ENCODE measurements around the gene APBB2. TPM values are rescaled to one million over a fixed set of nuclear protein-coding genes. Genes with fewer than 3 reads are reported as not detected.

Gene APBB2
- total RNA-seq, 4 donors from 2014 or later, result 12.2 to 29.2 (median 20.1) TPM

DNA sequence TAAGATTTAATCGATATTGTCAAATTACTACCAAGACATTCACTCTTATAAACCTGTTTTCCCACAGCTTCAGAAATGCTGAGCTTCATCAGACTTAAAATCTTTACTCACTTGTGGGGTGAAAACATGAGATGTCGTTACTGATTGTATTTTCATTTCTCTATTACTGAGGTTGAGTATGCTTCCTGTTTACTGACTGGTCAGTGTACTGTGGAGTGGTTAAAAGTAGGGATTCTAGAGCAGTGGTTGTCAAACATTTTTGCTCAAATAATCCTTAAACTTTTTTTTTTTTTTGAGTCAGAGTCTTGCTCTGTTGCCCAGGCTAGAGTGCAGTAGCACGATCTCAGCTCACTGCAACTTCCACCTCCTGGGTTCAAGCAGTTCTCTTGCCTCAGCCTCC, 414.3 kb downstream of the APBB2 start:
- TF ChIP-seq POLR2A (IDR thresholded peaks at IDR 0.05) (no peak), CTCF (IDR thresholded peaks at IDR 0.05) (no peak)
- H3K27ac ChIP-seq, result no peak overlapping the region
- no peaks in the 10 kb centered on the region for H3K36me3 ChIP-seq
- DNase-seq, result no peak
- no peak overlapping the region for H3K4me3 ChIP-seq
- intact Hi-C loops (cut with DNase I), result no loop called here
- H3K27me3 ChIP-seq, result no peaks in the 10 kb centered on the region
- H3K4me1 ChIP-seq, result no peaks in the 10 kb centered on the region
- no peaks in the 10 kb centered on the region for H3K9me3 ChIP-seq
- WGBS, 2 donors, result 73 to 81% methylated on average over 3 of the region's 3 CpGs

- no peaks in the 10 kb centered on the region for H3K4me1 ChIP-seq
- no peak overlapping the region for H3K27ac ChIP-seq
- no peak overlapping the region for H3K4me3 ChIP-seq
- H3K9me3 ChIP-seq, result no peaks in the 10 kb centered on the region
- no peak for DNase-seq
- no peaks in the 10 kb centered on the region for H3K27me3 ChIP-seq
- 93 to 96% methylated on average over 3 of the region's 3 CpGs for WGBS, 2 donors
- no peaks in the 10 kb centered on the region for H3K36me3 ChIP-seq
- no peak for TF ChIP-seq POLR2A (IDR thresholded peaks at IDR 0.05)
- TF ChIP-seq CTCF (IDR thresholded peaks at IDR 0.05), result no peak
- intact Hi-C loops (cut with DNase I), result no loop called here
These were observed 424.6 kb downstream of the APBB2 start for GRCh38 chr4:40789771-40790170.

GRCh38 chr4:40789031-40789430, 425.3 kb downstream of the APBB2 start:
- intact Hi-C loops (cut with DNase I), result no loop called here
- Histone ChIP-seq H3K4me1 (no peaks in the 10 kb centered on the region), H3K27ac (peak overlapping the region in 1 of 4 donors; percentile 4), H3K27me3 (no peaks in the 10 kb centered on the region), H3K4me3 (no peak overlapping the region), H3K9me3 (no peaks in the 10 kb centered on the region), H3K36me3 (no peaks in the 10 kb centered on the region)
- no peak for DNase-seq
- TF ChIP-seq POLR2A (IDR thresholded peaks at IDR 0.05), result no peak
- no peak for TF ChIP-seq CTCF (IDR thresholded peaks at IDR 0.05)
- WGBS, 2 donors, result 48 to 82% methylated on average over 1 of the region's 1 CpG

DNA sequence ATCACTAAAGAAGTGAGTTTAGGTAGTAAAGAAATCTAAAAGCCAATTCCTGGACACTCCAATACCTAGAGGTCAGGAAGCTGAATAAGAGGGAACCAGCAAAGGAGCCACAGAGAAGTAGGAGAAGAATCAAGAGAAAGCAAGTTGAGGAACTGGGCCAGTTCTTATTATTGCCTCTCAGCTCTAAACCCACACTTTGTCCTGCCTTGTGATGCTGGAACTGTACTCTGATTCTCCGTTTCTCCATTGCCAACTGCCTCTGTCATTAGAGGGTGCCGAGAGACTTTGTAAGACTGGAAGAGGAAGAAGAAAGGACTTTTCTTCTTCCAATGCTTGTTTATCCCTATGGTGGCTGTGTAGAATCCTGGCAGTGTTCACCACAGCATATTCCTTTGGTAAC, 426.0 kb downstream of the APBB2 start:
- no peak for DNase-seq
- no peak for TF ChIP-seq POLR2A (IDR thresholded peaks at IDR 0.05)
- no peak for TF ChIP-seq CTCF (IDR thresholded peaks at IDR 0.05)
- no peaks in the 10 kb centered on the region for H3K9me3 ChIP-seq
- H3K4me1 ChIP-seq, result no peaks in the 10 kb centered on the region
- H3K4me3 ChIP-seq, result no peak overlapping the region
- WGBS, 2 donors, result 71 to 85% methylated on average over 2 of the region's 2 CpGs
- intact Hi-C loops (cut with DNase I), result no loop called here
- no peaks in the 10 kb centered on the region for H3K27me3 ChIP-seq
- no peaks in the 10 kb centered on the region for H3K36me3 ChIP-seq
- peak overlapping the region in 1 of 4 donors; percentile 4 for H3K27ac ChIP-seq

- TF ChIP-seq CTCF (IDR thresholded peaks at IDR 0.05) (no peak), POLR2A (IDR thresholded peaks at IDR 0.05) (no peak)
- H3K4me1 ChIP-seq, result no peaks in the 10 kb centered on the region
- no peak overlapping the region for H3K27ac ChIP-seq
- H3K36me3 ChIP-seq, result no peaks in the 10 kb centered on the region
- DNase-seq, result no peak
- no peaks in the 10 kb centered on the region for H3K9me3 ChIP-seq
- WGBS, 2 donors, result 91 to 93% methylated on average over 12 of the region's 12 CpGs
- H3K4me3 ChIP-seq, result no peak overlapping the region
- no peaks in the 10 kb centered on the region for H3K27me3 ChIP-seq
- intact Hi-C loops (cut with DNase I), result no loop called here
These were observed 428.6 kb downstream of the APBB2 start for GRCh38 chr4:40785727-40786126.
